Heart left ventricle (tissue), 13 donors: ENCODE results near the gene TTF2.

Experiments used
- POLR2A ChIP-seq, 2 donors: fragments of 450-650 bp; IDR thresholded peaks; one replicate each; pipeline ENCODE4 v1.6.1; 2017; ENCODE audit warnings: antibody characterized with exemption in 2 of 2, mild to moderate bottlenecking in 2 of 2, moderate library complexity in 2 of 2
- TF ChIP-seq, protein P1 (sequence below), 12 donors: fragments of 200-600 bp; sonication (generic) in 4 of 12; IDR thresholded peaks; one replicate each; pipeline versions ENCODE4 v1.5.0 to v1.8.0; 2018 to 2022; ENCODE audit warnings: antibody characterized with exemption in 12 of 12, mild to moderate bottlenecking in 5 of 12
- donor health status: ischemic (EF 13 %, LVEDD 7.1; RV severe dilation, severe dysfunction).
- donor health status: DM: no; HTN: yes; CAD: no.
- donor health status: DM: no; HTN: no; CAD: no.
- donor health status: ischemic (EF 25% LVEDD 6.9; RV normal size, moderate dysfunction).
- donor health status: ischemic (EF 25% LVEDD 5.7; RV mildly dilated, moderate dysfunction).
- donor health status: ischemic (EF 35%, LVEDD 5.7; RV mildly dilated, moderate dysfunction).
- donor health status: nonischemic (EF 11% LVEDD 7.7; RV severe dilation, severe dysfunction).
- donor health status: DM: yes; HTN: yes; CAD: no.
- donor health status: PGD.
- donor health status: ischemic (EF 29% LVEDD 5.4; RV normal size, mild dysfunction).
- donor health status: nonischemic (EF 23%, LVEDD 6.1; RV moderate dilation, normal function).

DNA sequence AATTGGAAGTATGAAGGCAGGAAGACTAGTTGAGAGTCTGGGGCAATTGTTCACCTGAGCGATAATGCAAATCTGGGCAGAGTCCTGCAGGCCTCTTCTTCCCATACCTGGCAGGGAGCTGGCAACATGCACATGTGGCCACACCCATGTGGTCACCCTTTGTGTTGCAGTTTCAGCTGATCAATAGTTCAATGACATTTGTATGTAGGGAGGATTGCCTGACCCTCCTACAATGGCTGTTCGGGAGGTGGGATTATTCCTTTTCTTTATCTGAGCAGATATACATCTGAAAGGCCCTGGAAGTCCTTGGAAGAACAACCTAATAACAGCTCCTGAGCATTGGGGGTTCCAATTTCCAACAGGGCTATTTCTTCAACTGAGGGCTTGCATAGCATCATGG, 76.6 kb downstream of the TTF2 start:
- no peak for TF ChIP-seq POLR2A (IDR thresholded peaks at IDR 0.05)
- TF ChIP-seq, protein P1, sequence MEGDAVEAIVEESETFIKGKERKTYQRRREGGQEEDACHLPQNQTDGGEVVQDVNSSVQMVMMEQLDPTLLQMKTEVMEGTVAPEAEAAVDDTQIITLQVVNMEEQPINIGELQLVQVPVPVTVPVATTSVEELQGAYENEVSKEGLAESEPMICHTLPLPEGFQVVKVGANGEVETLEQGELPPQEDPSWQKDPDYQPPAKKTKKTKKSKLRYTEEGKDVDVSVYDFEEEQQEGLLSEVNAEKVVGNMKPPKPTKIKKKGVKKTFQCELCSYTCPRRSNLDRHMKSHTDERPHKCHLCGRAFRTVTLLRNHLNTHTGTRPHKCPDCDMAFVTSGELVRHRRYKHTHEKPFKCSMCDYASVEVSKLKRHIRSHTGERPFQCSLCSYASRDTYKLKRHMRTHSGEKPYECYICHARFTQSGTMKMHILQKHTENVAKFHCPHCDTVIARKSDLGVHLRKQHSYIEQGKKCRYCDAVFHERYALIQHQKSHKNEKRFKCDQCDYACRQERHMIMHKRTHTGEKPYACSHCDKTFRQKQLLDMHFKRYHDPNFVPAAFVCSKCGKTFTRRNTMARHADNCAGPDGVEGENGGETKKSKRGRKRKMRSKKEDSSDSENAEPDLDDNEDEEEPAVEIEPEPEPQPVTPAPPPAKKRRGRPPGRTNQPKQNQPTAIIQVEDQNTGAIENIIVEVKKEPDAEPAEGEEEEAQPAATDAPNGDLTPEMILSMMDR (IDR thresholded peaks at IDR 0.05), result no peak
